HG02981 (cell line): ENCODE measurements around the gene TM9SF3.

Experiments
- ATAC-seq: cut with Tn5 transposase; IDR thresholded peaks from one replicate; pipeline ENCODE4 v1.9.1; 2021; ENCODE audit warnings: mild to moderate bottlenecking, moderate library complexity; ENCODE audit not compliant: unreplicated experiment

The TM9SF3 gene

GRCh38 chr10:96513305-96513697, 73.5 kb downstream of the TM9SF3 start:
- peak; percentile 34 for ATAC-seq

DNA sequence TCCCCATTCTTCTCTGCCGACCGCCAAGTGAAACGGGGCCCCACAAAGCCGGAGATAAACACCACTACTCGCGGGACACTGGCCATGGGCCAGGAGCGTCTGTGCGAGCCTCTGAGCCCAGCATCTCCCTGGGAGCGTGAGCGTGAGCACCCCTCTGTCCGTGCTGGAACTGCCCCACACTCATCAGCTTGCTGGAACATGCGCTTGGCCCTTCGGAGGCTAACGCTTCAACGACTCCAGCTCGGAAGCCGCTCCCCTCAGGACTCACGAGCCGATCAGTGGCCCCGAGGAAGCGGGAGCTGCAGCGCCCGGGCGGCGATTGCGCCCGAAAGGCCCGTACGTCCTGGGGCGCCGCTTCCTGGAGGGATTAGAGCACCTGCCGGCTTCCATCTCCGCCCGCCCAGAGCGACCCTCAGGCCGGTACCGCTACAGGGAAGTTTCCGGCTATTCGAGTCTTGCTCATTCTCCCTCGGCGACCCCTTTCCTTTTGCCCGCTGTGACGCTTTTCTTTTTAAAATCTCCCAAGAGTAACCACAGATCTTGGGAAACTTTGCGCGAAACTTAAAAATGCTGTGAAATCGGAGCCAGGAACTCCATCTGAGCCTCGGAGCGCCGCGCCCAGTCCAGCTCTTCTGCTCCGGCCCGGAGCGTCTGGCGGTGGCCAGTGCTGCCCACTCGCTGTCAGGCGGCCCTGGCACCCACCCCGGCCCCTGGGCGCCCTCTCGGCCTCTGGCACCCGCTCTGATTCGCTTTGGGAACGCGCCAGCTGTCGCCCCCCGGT, 74.1 kb downstream of the TM9SF3 start:
- peak; percentile 7 for ATAC-seq

DNA sequence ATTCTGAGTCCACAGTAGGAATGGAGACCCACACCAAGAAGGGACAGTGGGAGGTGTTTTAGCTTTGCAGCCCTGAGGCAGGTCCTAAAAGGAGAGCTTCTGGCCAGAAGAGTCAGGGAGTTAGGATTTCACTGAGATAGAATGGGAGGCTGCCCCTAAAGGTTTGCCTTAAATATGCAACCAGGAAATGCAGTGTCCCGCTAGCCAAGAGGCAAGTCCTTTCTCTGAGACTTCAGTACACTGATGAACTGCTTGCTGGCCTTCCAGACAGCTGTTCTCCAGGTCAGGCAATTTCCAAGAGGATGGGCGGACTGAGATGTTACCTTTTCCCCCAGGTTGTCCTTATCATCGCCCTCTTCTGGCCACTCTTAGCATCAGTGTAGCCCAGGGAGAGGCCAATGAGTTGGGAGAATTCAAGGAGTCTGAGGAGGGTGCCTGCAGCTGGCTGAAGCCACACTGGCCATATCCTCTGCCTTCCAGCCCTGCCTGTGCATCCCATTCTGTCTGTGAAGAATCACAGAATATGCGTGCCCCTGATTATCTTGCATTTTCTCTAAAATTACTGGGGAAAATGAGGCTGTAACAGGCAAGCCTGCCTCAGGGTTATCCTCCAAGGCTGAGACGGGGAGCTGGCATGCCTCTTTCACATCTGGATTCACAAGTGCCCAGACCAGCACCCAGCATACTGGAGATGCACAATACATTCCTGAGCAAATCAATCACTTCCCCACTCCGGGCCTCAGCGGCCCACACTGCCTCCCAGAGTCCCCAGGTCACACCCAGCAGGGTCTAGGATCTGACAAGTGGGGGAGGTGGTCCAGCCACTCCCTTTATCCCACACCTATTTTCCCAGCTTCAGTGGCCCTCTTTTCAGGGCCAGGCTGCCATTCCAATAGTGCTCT, 75.5 kb downstream of the TM9SF3 start:
- no peak for ATAC-seq

- no peak for ATAC-seq
Observed at GRCh38 chr10:96509017-96509641, 77.7 kb downstream of the TM9SF3 start.

- no peak for ATAC-seq
Observed at GRCh38 chr10:96507044-96507443, 79.8 kb downstream of the TM9SF3 start.

DNA sequence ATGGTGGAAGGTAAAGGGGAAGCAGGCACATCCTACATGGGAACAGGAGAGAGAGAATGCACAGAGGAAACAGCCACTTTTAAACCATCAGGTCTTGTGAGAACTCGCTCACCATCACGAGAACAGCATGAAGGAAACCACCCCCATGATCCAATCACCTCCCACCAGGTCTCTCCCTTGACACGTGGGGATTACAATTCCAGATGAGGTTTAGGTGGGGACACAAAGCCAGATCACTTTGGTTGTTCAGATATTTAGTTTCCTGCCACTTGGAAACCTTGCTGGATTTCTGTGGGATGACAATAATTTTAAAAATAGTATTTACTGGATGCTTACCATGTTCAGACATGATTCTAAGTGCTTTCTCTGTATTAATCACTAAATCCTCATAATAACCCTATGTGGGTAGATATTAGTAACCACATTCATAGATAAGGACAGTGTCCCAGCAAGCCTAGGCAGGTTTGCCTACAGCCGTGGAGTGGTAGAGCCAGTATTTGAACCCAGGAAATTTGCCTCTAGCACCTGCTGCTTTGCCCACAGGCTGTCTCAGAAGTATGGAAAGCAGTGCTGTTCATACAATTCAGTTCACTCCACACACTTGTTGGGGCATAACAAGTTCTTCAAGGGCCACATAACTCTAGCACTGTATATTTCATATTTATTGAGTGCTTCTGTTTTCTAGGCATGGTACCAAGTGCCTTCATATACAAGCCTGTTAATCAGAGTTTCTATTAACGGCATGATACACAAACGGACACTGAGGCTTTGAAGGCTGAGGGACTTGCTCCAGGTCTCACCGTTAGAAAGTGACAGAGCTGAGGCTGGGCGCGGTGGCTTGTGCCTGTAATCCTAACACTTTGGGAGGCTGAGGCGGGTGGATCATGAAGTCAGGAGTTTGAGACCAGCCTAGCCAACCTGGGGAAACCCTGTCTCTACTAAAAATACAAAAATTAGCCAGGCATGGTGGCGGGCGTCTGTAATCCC, 81.4 kb downstream of the TM9SF3 start:
- ATAC-seq: no peak

GRCh38 chr10:96502561-96503282, 84.1 kb downstream of the TM9SF3 start:
- ATAC-seq: no peak

DNA sequence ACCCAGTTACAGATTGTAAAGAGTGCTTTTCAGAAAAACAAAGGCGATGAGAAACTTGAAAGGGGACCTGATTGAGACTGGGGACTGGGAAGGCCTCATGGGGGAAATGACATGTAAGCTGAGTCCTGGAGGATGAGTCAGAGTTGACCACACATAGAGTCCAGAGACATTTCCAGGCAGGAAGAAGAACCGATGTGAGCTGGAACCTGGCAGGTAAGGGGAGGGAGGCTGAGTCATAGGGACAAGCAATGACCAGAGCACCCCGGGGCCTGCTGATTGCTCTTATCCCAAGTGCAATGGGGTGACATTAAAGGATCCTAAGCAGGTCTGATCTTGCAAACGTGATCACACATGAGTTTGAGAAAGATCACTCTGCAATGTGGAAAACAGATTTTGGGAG, 84.8 kb downstream of the TM9SF3 start:
- ATAC-seq: no peak

GRCh38 chr10:96500519-96500918, 86.3 kb downstream of the TM9SF3 start:
- no peak for ATAC-seq

- ATAC-seq: no peak
Observed at GRCh38 chr10:96500050-96500449, 86.8 kb downstream of the TM9SF3 start.

- no peak for ATAC-seq
Observed at GRCh38 chr10:96497391-96497790, 89.4 kb downstream of the TM9SF3 start.

- ATAC-seq: no peak
Observed at GRCh38 chr10:96496281-96496925, 90.4 kb downstream of the TM9SF3 start.

GRCh38 chr10:96495544-96495943, 91.3 kb downstream of the TM9SF3 start:
- ATAC-seq: no peak

DNA sequence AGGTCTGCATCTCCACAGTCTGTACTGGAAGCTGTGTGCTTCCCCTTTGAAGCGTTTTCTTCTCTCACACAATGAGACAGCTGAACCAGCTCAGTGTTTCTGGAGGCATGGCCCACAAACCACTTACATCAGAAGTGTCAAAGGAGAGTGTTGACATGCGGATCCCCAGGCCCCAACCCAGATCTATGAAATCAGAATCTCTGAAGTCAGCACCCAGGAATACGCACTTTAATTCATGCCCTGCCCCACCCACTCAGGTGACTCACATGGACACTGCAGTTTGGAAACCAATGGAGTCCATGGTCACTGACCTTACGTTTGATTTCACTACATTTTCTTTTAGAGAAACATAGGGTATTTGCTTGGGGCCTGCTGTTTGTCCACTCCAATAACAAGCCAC, 92.1 kb downstream of the TM9SF3 start:
- no peak for ATAC-seq

GRCh38 chr10:96493871-96494525, 92.8 kb downstream of the TM9SF3 start:
- ATAC-seq: no peak

- ATAC-seq: no peak
Observed at GRCh38 chr10:96493254-96493653, 93.6 kb downstream of the TM9SF3 start.

- ATAC-seq: no peak
Observed at GRCh38 chr10:96491303-96491702, 95.5 kb downstream of the TM9SF3 start.

DNA sequence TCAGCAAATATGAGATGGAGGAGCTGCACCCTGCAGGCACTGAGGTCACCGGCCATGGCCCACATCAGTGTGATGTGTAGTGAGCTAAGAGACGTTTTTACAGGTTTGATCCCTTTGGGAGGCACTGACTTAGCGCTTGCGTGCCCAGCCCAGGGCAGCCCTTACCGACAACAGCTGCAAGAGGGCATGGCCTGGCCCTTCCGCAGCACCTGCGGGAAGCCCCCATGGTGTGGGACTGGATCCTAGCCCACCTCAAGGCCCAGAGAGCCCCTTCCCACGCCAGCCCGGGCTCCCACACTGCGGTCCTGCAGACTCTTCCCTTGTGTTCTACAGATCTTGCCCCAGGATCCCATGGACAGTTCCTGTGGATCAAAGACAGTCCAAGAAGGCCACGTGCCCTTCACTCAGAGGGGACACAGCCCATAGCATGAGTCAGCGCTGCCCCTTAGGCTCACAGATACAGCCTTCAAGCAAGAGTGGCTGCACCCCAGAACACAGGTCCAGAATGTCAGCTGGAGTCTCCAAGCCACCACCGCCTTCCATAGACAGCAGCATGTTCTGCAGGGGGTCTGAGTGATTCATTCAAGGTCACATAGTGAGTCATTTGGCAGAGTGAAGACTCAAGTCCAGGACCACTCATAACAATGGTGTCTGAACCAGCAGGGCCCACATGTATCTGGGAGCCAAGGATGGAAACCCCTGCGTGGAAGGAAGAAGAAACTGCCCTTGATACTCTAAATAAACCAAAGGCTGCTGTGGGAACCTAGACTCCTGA, 98.5 kb downstream of the TM9SF3 start:
- no peak for ATAC-seq
